IMR-90 (cell line): ENCODE data around the gene XKR3.

Source experiments
- BHLHE40 ChIP-seq: fragments of 150-350 bp; IDR thresholded peaks from 2 replicates; pipeline ENCODE4 v1.6.1; 2016; ENCODE audit warnings: mild to moderate bottlenecking, low read depth, low read length
- CEBPB ChIP-seq: IDR thresholded peaks from 2 replicates; pipeline ENCODE4 v1.6.1; 2012; ENCODE audit warnings: low read depth, low read length, improper control_type of control experiment
- NFE2L2 ChIP-seq: fragments of 150-350 bp; IDR thresholded peaks from 2 replicates; pipeline ENCODE4 v1.6.1; 2016; ENCODE audit warnings: low read depth, mild to moderate bottlenecking, low read length
- POLR2A ChIP-seq: IDR thresholded peaks from 2 replicates; pipeline ENCODE4 v1.6.1; 2012; ENCODE audit warnings: mild to moderate bottlenecking, low read depth, low read length
- RAD21 ChIP-seq: IDR thresholded peaks from 2 replicates; pipeline ENCODE4 v1.6.1; 2012; ENCODE audit warnings: low read length, improper control_type of control experiment
- RCOR1 ChIP-seq: IDR thresholded peaks from 2 replicates; pipeline ENCODE4 v1.6.1; 2012; ENCODE audit warnings: mild to moderate bottlenecking, low read length, improper control_type of control experiment; ENCODE audit not compliant: insufficient replicate concordance
- RFX5 ChIP-seq: IDR thresholded peaks from 2 replicates; pipeline ENCODE4 v1.8.0; 2012; ENCODE audit warnings: low read depth, mild to moderate bottlenecking, low read length, moderate library complexity
- SMC3 ChIP-seq: fragments of 150-350 bp; IDR thresholded peaks from 2 replicates; pipeline ENCODE4 v1.6.1; 2016; ENCODE audit warnings: low read depth, mild to moderate bottlenecking, antibody characterized with exemption, low read length, moderate library complexity
- TF ChIP-seq, protein P1 (sequence below): conservative IDR thresholded peaks from 2 replicates; pipeline ENCODE4 v1.5.1; 2012; ENCODE audit warnings: mild to moderate bottlenecking, low read depth, low read length, improper control_type of control experiment
- TF ChIP-seq, protein P2 (sequence below): fragments of 150-350 bp; IDR thresholded peaks from 2 replicates; pipeline ENCODE4 v1.6.1; 2017; ENCODE audit warnings: mild to moderate bottlenecking, antibody characterized with exemption, low read length, low read depth

DNA sequence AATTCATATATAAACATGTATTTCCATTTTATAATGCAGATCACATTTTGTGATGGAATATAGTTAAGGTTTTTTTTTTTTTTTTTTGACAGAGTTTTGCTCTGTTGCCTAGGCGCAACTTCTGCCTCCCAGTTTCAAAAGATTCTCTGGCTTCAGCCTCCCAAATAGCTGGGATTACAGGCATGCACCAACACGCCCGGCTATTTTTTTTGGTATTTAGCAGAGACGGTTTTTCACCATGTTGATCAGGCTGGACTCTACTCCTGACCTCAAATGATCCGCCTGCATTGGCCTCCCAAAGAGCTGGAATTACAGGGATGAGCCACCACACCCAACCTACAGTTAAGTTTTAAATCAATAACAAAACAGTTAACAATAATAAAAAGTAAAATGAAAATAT, 18.8 kb downstream of the XKR3 start:
- TF ChIP-seq, protein P1, sequence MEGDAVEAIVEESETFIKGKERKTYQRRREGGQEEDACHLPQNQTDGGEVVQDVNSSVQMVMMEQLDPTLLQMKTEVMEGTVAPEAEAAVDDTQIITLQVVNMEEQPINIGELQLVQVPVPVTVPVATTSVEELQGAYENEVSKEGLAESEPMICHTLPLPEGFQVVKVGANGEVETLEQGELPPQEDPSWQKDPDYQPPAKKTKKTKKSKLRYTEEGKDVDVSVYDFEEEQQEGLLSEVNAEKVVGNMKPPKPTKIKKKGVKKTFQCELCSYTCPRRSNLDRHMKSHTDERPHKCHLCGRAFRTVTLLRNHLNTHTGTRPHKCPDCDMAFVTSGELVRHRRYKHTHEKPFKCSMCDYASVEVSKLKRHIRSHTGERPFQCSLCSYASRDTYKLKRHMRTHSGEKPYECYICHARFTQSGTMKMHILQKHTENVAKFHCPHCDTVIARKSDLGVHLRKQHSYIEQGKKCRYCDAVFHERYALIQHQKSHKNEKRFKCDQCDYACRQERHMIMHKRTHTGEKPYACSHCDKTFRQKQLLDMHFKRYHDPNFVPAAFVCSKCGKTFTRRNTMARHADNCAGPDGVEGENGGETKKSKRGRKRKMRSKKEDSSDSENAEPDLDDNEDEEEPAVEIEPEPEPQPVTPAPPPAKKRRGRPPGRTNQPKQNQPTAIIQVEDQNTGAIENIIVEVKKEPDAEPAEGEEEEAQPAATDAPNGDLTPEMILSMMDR = no peak
- TF ChIP-seq, protein P2, sequence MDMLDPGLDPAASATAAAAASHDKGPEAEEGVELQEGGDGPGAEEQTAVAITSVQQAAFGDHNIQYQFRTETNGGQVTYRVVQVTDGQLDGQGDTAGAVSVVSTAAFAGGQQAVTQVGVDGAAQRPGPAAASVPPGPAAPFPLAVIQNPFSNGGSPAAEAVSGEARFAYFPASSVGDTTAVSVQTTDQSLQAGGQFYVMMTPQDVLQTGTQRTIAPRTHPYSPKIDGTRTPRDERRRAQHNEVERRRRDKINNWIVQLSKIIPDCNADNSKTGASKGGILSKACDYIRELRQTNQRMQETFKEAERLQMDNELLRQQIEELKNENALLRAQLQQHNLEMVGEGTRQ = no peak
- TF ChIP-seq POLR2A (no peak), CEBPB (no peak), SMC3 (no peak), NFE2L2 (no peak), RAD21 (no peak), RCOR1 (no peak), RFX5 (no peak), BHLHE40 (no peak)
